Breast epithelium (tissue), 4 donors: ENCODE measurements around the gene RPS6KA4. TPM values are rescaled to one million over a fixed set of nuclear protein-coding genes. Genes with fewer than 3 reads are reported as not detected.
"Not testable (repeated sequence)": the region's sequence is repeated elsewhere in the genome, so short reads cannot be mapped to it uniquely, and the experiment has no call there.

Experiments
- DNase-seq, 2 donors: peaks; one replicate each; pipeline ENCODE4 v3.0.0-alpha.2; 2019; ENCODE audit warnings: low spot score in 2 of 2
- H3K27ac ChIP-seq, 2 donors: fragments of 200-600 bp; sonication (generic) in 1 of 2; one replicate each; pipeline ENCODE4 v1.5.1; 2016 to 2019; ENCODE audit warnings: mild to moderate bottlenecking in 1 of 2
- H3K27me3 ChIP-seq, 2 donors: fragments of 200-600 bp; sonication (generic) in 1 of 2; one replicate each; pipeline versions ENCODE4 v1.5.1 to v1.6.0; 2017 to 2019; ENCODE audit warnings: control low read depth in 1 of 2, mild to moderate bottlenecking in 1 of 2
- H3K36me3 ChIP-seq: fragments of 200-600 bp; one replicate; pipeline ENCODE4 v1.5.1; 2019
- H3K4me1 ChIP-seq, 2 donors: fragments of 200-600 bp; sonication (generic); one replicate each; pipeline ENCODE4 v1.5.1; 2016 to 2019; ENCODE audit warnings: control low read depth in 1 of 2
- H3K4me3 ChIP-seq, 3 donors: fragments of 200-600 bp; sonication (generic); 1 replicate in 2 of 3; 2 replicates in 1 of 3; pipeline ENCODE4 v1.5.1; 2016 to 2019; ENCODE audit warnings: mild to moderate bottlenecking in 3 of 3, moderate library complexity in 2 of 3
- H3K9me3 ChIP-seq, 2 donors: fragments of 200-600 bp; sonication (generic) in 1 of 2; one replicate each; pipeline ENCODE4 v1.5.1; 2016 to 2019; ENCODE audit warnings: control low read depth in 1 of 2
- POLR2A ChIP-seq: fragments of 450-650 bp; IDR thresholded peaks from one replicate; pipeline ENCODE4 v1.6.1; 2016; ENCODE audit warnings: antibody characterized with exemption, mild to moderate bottlenecking, moderate library complexity
- POLR2AphosphoS5 ChIP-seq, 3 donors: sonication (generic); formaldehyde crosslinking; IDR thresholded peaks; one replicate each; pipeline ENCODE4 v1.6.1; 2017; ENCODE audit warnings: antibody characterized with exemption in 3 of 3
- intact Hi-C: fragments of 100-400 bp; cut with DNase I; formaldehyde crosslinking; loops from one replicate; pipeline ENCODE4 v1.15.1; 2023; ENCODE audit warnings: low total_unique reads
- total RNA-seq, 3 donors: library from RNA; depleted of rRNA; stranded (reverse); fragments of >200 nt; gene quantifications; one replicate each; pipeline ENCODE4 v1.1.0, GENCODE V29; 2016
- TF ChIP-seq, protein P1 (sequence below), 3 donors: fragments of 450-650 bp; IDR thresholded peaks; one replicate each; pipeline ENCODE4 v1.5.1; 2016 to 2017; ENCODE audit warnings: antibody characterized with exemption in 3 of 3, mild to moderate bottlenecking in 3 of 3, moderate library complexity in 3 of 3

Gene RPS6KA4
- total RNA-seq, 3 donors from 2014 or later, result 16.7 to 20.6 (median 19.4) TPM

DNA sequence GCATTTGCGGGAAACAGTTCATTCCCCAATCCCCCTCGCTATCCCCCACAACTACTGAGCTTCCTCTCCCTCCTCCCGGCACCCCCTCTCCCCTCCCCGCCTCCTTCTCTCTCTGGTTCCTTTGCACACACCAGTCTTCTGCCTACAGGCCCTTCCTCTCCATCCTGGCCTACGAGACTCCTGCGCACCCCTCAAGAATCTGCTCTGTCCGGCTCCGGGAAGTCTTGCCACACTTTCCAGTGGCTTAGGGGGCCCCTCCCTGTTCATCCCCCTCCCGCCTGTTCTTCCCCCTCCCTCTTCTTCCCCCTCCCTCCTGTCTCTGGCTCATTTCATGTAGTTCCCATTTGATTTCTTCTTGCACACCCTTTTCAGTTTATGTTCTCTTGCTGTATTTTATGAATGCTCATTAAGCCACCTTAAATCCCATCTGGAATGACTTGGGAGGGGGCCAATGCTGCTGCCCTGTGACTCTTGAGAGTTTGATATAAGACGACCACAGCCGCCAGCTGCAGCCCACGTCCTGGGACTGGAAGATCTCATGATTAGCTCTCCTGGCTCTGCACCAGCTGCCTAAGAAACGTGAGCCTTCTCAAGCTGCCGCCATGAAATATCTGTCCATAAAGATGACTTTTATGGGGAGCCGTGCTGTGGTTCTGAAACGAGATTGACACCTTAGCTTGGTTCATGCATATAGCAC is 50.9 kb downstream of the RPS6KA4 start:
- no peak overlapping the region for H3K4me3 ChIP-seq
- H3K27me3 ChIP-seq, result no peaks in the 10 kb centered on the region
- DNase-seq, result no peak
- TF ChIP-seq, protein P1, sequence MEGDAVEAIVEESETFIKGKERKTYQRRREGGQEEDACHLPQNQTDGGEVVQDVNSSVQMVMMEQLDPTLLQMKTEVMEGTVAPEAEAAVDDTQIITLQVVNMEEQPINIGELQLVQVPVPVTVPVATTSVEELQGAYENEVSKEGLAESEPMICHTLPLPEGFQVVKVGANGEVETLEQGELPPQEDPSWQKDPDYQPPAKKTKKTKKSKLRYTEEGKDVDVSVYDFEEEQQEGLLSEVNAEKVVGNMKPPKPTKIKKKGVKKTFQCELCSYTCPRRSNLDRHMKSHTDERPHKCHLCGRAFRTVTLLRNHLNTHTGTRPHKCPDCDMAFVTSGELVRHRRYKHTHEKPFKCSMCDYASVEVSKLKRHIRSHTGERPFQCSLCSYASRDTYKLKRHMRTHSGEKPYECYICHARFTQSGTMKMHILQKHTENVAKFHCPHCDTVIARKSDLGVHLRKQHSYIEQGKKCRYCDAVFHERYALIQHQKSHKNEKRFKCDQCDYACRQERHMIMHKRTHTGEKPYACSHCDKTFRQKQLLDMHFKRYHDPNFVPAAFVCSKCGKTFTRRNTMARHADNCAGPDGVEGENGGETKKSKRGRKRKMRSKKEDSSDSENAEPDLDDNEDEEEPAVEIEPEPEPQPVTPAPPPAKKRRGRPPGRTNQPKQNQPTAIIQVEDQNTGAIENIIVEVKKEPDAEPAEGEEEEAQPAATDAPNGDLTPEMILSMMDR (IDR thresholded peaks at IDR 0.05), result no peak
- TF ChIP-seq POLR2AphosphoS5 (IDR thresholded peaks at IDR 0.05), result no peak
- TF ChIP-seq POLR2A, result no peak
- H3K4me1 ChIP-seq, result no peaks in the 10 kb centered on the region
- H3K36me3 ChIP-seq, result no peaks in the 10 kb centered on the region
- intact Hi-C loops, result no loop called here
- no peaks in the 10 kb centered on the region for H3K9me3 ChIP-seq
- no peak overlapping the region for H3K27ac ChIP-seq

DNA sequence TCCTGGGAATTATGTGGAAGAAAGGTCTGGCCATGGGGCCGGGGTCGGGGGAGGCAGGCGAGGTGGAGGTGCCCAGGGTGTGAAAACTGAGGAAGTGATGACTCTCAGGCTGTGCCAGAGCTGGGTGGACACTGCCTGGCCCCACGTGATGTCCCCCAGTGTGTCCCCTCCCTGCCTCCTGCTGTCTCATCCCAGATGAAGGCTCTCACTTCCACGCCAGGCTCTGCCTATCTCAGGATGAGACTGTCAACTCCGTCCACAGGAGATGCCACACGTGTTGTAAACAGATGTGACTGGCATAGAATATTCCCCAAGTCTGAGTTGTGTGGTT is 51.4 kb downstream of the RPS6KA4 start:
- intact Hi-C loops, result no loop called here
- no peak overlapping the region for H3K27ac ChIP-seq
- TF ChIP-seq POLR2AphosphoS5 (IDR thresholded peaks at IDR 0.05) (no peak), POLR2A (no peak)
- TF ChIP-seq, protein P1 (IDR thresholded peaks at IDR 0.05), result no peak

GRCh38 chr11:64413417-64413816 is 54.5 kb downstream of the RPS6KA4 start:
- intact Hi-C loops, result no loop called here
- Histone ChIP-seq H3K4me3 (no peak overlapping the region), H3K27ac (no peak overlapping the region), H3K27me3 (no peaks in the 10 kb centered on the region), H3K36me3 (no peaks in the 10 kb centered on the region), H3K9me3 (peaks cover 0 to 2% of the 10 kb centered on the region in 2 donors), H3K4me1 (no peaks in the 10 kb centered on the region)
- TF ChIP-seq POLR2AphosphoS5 (IDR thresholded peaks at IDR 0.05) (no peak), POLR2A (no peak)
- TF ChIP-seq, protein P1 (IDR thresholded peaks at IDR 0.05), result no peak
- DNase-seq, result no peak

More for the DNA sequence above, 51.4 kb downstream of the RPS6KA4 start:
- no peaks in the 10 kb centered on the region for H3K4me1 ChIP-seq
- H3K4me3 ChIP-seq, result no peak overlapping the region
- H3K9me3 ChIP-seq, result no peaks in the 10 kb centered on the region
- no peaks in the 10 kb centered on the region for H3K27me3 ChIP-seq
- no peak for DNase-seq
- no peaks in the 10 kb centered on the region for H3K36me3 ChIP-seq

GRCh38 chr11:64415286-64415685 is 56.3 kb downstream of the RPS6KA4 start:
- Histone ChIP-seq H3K4me1 (no peaks in the 10 kb centered on the region), H3K9me3 (peaks cover 0 to 4% of the 10 kb centered on the region in 2 donors), H3K27me3 (no peaks in the 10 kb centered on the region), H3K4me3 (no peak overlapping the region), H3K36me3 (no peaks in the 10 kb centered on the region), H3K27ac (no peak overlapping the region)
- DNase-seq, result no peak
- TF ChIP-seq, protein P1 (IDR thresholded peaks at IDR 0.05), result no peak
- TF ChIP-seq POLR2AphosphoS5 (IDR thresholded peaks at IDR 0.05), result no peak
- intact Hi-C loops, result no loop called here

- Histone ChIP-seq H3K9me3 (peaks cover 0 to 4% of the 10 kb centered on the region in 2 donors), H3K27ac (no peak overlapping the region), H3K4me1 (no peaks in the 10 kb centered on the region), H3K4me3 (no peak overlapping the region), H3K27me3 (no peaks in the 10 kb centered on the region), H3K36me3 (no peaks in the 10 kb centered on the region)
- TF ChIP-seq POLR2A (no peak), POLR2AphosphoS5 (IDR thresholded peaks at IDR 0.05) (no peak)
- TF ChIP-seq, protein P1 (IDR thresholded peaks at IDR 0.05), result no peak
- DNase-seq, result no peak
- intact Hi-C loops, result loop anchor here (2.0 kb wide), 1 partner anchor 55 kb away; no protein-coding TSS in a partner anchor
These were observed 57.2 kb downstream of the RPS6KA4 start for GRCh38 chr11:64415996-64416728.

GRCh38 chr11:64418233-64418632 is 59.3 kb downstream of the RPS6KA4 start:
- DNase-seq, result not testable (repeated sequence)

More at GRCh38 chr11:64418233-64418632, 59.3 kb downstream of the RPS6KA4 start:
- H3K27ac ChIP-seq, H3K4me3 ChIP-seq, H3K27me3 ChIP-seq, H3K9me3 ChIP-seq, intact Hi-C loops, H3K36me3 ChIP-seq, H3K4me1 ChIP-seq: not testable (repeated sequence)
